Activated T-cell treated with anti-CD3 and anti-CD28 coated beads, Interleukin-2, amount 50 U/mL, for 24 hours (primary cell): ENCODE measurements around the gene TBX15.

Experiments used
- DNase-seq: peaks from one replicate; pipeline ENCODE4 v3.0.0-alpha.2; 2020
- H3K27ac Mint-ChIP-seq: 2 replicates; pipeline ENCODE4 v1.8.0; 2020; ENCODE audit warnings: mild to moderate bottlenecking, mixed read lengths
- H3K27me3 Mint-ChIP-seq: 2 replicates; pipeline ENCODE4 v1.8.0; 2020; ENCODE audit warnings: mixed read lengths
- H3K36me3 Mint-ChIP-seq: 2 replicates; pipeline ENCODE4 v1.8.0; 2020; ENCODE audit warnings: low read depth, mixed read lengths
- H3K4me1 Mint-ChIP-seq: 2 replicates; pipeline ENCODE4 v1.8.0; 2020; ENCODE audit warnings: low read depth, mixed read lengths
- H3K4me3 Mint-ChIP-seq: 2 replicates; pipeline ENCODE4 v1.8.0; 2020; ENCODE audit warnings: mild to moderate bottlenecking, moderate library complexity, mixed read lengths
- H3K9me3 Mint-ChIP-seq: 2 replicates; pipeline ENCODE4 v1.8.0; 2020; ENCODE audit warnings: mixed read lengths

The TBX15 gene

DNA sequence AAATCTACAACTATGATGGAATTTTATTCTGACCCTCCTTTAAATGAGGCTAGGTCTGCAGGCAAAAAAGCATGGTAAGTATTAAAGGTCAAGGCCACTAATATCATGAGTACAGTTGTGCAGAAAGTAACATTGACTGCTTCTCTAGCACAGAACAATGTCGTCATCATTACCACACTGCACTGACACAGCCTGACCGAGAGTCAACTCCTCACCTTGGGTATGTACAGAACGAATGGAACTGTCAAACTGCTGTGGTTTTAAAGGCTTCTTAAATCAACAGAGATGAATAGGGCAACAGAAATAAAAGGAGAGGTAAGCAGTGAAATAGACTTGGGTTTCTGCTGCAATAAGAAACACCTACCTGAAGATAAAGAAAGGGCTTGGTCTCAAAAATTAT is 88.8 kb downstream of the TBX15 start:
- no peak overlapping the region for H3K4me3 Mint-ChIP-seq
- H3K27ac Mint-ChIP-seq, result no peak overlapping the region
- H3K27me3 Mint-ChIP-seq, result no peaks in the 10 kb centered on the region
- H3K4me1 Mint-ChIP-seq, result no peaks in the 10 kb centered on the region
- peaks cover 5% of the 10 kb centered on the region for H3K9me3 Mint-ChIP-seq
- DNase-seq, result no peak
- H3K36me3 Mint-ChIP-seq, result no peaks in the 10 kb centered on the region

DNA sequence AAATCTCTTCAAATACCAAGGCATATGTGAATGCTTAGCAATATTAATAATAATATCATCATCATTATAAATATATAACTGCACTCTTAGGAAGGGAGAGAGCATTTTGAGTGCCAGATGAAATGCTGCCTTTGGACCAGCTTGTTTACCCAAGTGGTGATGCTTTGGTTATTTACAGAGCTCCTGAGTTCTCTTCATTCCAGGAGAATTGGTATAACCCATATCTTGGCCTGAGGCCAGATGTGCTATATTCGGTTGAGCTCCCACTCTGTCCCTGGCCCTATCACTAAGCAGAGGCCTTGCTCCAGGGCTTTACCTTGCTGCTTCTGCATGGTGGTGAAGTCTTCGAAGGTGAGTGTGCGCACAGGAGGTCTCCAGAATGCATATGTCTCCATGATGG is 89.4 kb downstream of the TBX15 start:
- H3K4me3 Mint-ChIP-seq, result no peak overlapping the region
- H3K9me3 Mint-ChIP-seq, result peaks cover 6% of the 10 kb centered on the region
- no peaks in the 10 kb centered on the region for H3K27me3 Mint-ChIP-seq
- H3K4me1 Mint-ChIP-seq, result no peaks in the 10 kb centered on the region
- no peak for DNase-seq
- no peak overlapping the region for H3K27ac Mint-ChIP-seq
- H3K36me3 Mint-ChIP-seq, result no peaks in the 10 kb centered on the region

DNA sequence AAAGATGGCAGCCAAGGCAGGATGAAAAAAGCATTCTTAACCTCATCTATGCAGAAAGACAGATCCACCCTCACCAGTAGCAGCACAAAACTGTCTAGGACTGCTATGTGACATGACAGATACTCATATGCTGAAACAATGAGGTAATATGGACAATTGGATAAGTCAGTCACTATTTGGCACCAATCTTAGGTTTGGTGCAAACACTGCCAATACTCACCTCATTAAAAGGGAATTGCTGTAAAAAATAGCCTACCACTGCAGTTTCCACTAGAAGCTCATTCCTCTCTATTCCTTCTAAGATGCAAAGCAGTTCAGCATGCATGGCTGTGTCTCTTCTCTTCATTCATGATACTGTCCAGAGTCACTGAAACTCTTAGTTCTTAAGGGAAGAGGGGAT is 91.7 kb downstream of the TBX15 start:
- H3K27me3 Mint-ChIP-seq, result no peaks in the 10 kb centered on the region
- H3K27ac Mint-ChIP-seq, result no peak overlapping the region
- no peak for DNase-seq
- no peak overlapping the region for H3K4me3 Mint-ChIP-seq
- peaks cover 6% of the 10 kb centered on the region for H3K9me3 Mint-ChIP-seq
- H3K36me3 Mint-ChIP-seq, result no peaks in the 10 kb centered on the region
- no peaks in the 10 kb centered on the region for H3K4me1 Mint-ChIP-seq

DNA sequence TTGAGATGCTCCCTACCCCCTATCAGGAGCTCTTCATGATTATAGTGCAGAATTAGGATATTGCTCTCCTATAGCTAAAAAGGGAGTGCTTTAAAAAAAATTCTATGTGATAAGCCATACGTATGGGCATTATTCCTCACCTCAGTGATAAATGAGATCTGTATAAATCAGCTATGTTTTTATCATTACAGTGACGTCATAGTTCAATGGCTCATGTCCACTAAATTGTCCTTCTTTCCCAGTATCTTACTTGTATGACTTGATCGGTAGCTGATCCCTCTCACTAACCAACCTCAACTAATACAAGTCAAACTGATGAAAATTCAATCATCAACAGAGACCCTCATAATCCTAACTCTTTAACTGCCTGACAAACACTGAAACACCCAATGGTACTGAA is 93.3 kb downstream of the TBX15 start:
- DNase-seq, result no peak
- Mint-ChIP-seq H3K4me3 (no peak overlapping the region), H3K4me1 (no peaks in the 10 kb centered on the region), H3K9me3 (peaks cover 6% of the 10 kb centered on the region), H3K27ac (no peak overlapping the region), H3K27me3 (no peaks in the 10 kb centered on the region), H3K36me3 (no peaks in the 10 kb centered on the region)

DNA sequence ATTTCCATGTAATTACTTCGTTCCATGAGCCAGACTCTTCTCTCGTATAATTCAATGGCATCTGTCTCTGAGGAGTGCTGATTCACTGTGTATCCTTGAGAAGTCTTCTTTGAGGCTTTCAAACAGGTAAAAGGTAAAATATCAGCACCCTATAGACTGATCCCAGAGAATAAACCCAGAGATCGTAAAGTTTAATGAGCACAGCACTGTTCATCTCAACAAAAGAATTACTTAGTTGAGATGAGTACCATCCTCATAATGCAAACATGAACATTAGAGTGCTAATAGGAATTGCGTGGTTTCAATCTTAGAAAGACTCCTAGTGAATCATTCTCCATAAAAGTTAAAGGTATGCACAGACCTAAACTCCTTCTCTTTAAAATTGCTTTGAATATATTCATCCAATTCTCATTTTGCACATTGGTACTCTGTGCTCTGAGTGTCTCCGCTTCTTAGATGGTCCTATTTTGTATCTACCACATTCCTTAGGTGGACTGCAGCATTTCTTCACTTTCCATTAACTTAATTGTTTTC is 97.2 kb downstream of the TBX15 start:
- H3K36me3 Mint-ChIP-seq, result no peaks in the 10 kb centered on the region
- no peaks in the 10 kb centered on the region for H3K27me3 Mint-ChIP-seq
- DNase-seq, result no peak
- no peak overlapping the region for H3K27ac Mint-ChIP-seq
- no peak overlapping the region for H3K4me3 Mint-ChIP-seq
- peaks cover 6% of the 10 kb centered on the region for H3K9me3 Mint-ChIP-seq
- H3K4me1 Mint-ChIP-seq, result no peaks in the 10 kb centered on the region

DNA sequence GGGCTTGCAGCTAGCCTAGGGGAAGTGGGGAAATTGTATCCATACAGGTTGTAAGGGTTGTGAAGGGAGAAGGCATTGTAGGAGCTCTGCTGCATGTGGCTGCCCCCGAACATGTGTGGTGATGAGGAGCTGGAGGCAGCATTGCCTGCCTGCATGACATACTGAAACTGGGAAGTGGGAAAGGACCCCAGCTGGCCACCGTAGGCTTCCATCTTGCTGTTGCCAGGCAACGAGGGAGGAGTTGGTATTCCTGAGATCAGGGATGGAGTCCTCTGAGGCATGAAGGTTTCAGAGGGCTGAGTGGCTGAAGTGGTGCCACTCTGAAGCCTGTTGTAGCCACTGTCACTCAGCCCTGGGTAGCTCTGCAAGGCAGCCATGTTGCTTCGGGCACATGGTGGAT is 103.2 kb downstream of the TBX15 start:
- no peaks in the 10 kb centered on the region for H3K27me3 Mint-ChIP-seq
- H3K9me3 Mint-ChIP-seq, result peaks cover 2% of the 10 kb centered on the region
- H3K4me1 Mint-ChIP-seq, result no peaks in the 10 kb centered on the region
- no peak for DNase-seq
- no peak overlapping the region for H3K27ac Mint-ChIP-seq
- no peaks in the 10 kb centered on the region for H3K36me3 Mint-ChIP-seq
- H3K4me3 Mint-ChIP-seq, result no peak overlapping the region

DNA sequence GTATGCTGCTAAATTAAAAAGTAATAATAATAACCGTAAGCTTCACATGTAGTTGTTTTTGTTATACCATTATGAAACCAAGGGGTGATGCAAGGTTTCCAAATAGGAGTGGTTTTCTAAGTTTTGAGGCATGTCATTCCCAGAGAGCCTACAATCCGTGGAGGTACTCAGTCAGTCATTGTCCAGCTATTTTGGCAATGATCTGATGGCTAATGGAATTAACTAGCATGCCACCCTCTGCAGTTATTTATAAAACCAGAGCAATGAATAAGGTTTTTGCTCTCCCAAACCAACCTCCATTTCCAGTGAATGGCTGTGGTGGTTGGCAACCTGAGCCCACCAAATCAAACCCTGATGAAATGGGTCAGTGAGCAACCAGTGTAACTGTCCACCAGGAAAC is 106.4 kb downstream of the TBX15 start:
- H3K4me1 Mint-ChIP-seq, result no peaks in the 10 kb centered on the region
- no peaks in the 10 kb centered on the region for H3K36me3 Mint-ChIP-seq

DNA sequence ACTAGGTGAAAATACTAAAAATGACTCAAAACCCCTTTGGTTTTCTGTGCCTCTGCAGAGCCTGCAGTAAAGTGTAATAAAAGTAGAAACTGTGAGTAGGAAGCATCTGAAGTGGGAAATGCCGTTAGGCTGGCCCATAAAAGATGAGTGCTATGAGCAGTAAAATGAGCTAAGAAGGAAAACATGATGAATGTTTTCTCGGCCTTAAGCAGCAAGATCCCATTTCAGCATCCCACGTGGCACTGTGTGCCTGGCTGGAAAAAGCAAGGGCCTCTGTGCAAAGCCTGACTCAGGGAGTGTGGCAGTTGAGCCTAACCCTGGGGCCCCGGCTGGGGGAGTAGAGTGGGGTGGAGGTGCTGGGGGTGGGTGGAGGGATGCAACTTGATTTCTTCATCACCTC is 109.5 kb downstream of the TBX15 start:
- Mint-ChIP-seq H3K36me3 (no peaks in the 10 kb centered on the region), H3K27me3 (no peaks in the 10 kb centered on the region), H3K4me1 (no peaks in the 10 kb centered on the region), H3K27ac (no peak overlapping the region), H3K9me3 (no peaks in the 10 kb centered on the region), H3K4me3 (no peak overlapping the region)
- DNase-seq, result no peak

More for the DNA sequence above, 106.4 kb downstream of the TBX15 start:
- Mint-ChIP-seq H3K27me3 (no peaks in the 10 kb centered on the region), H3K27ac (no peak overlapping the region), H3K4me3 (no peak overlapping the region), H3K9me3 (no peaks in the 10 kb centered on the region)
- no peak for DNase-seq

DNA sequence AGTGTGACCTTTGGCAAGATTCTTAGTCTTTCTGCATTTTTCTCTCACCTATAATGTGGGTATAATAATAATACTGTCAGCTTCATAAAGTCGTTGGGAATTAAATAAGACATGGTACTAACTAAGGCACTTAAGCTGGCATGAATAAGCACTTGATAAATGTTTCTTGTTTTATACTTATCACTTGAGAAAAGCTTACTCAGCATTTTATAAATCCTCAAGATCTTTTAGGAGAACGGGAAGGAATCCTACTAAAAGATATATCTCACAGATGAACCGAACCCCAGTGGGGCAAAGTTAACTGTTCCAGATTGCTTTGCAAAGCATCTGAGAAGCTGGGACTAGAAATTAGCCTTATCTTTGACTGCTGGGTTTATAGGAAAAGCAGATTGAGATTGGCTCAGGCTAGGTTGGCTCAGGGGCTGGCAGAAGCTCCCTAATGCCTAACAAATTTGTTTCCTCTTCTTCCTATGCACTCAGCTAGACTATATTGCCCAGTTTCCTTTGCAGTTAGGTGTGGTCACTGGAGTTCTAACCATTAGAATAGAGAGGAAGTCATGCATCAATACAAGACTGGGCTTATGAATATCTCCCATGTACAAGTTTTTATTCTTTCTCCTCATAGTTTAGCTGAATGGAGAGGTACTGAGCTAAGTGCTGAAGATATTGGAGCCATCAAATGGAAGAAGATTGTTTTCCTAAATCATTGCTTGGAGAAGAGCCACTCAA is 110.3 kb downstream of the TBX15 start:
- no peaks in the 10 kb centered on the region for H3K27me3 Mint-ChIP-seq
- no peak overlapping the region for H3K4me3 Mint-ChIP-seq
- H3K36me3 Mint-ChIP-seq, result no peaks in the 10 kb centered on the region
- no peak overlapping the region for H3K27ac Mint-ChIP-seq
- no peaks in the 10 kb centered on the region for H3K9me3 Mint-ChIP-seq
- no peak for DNase-seq
- no peaks in the 10 kb centered on the region for H3K4me1 Mint-ChIP-seq

DNA sequence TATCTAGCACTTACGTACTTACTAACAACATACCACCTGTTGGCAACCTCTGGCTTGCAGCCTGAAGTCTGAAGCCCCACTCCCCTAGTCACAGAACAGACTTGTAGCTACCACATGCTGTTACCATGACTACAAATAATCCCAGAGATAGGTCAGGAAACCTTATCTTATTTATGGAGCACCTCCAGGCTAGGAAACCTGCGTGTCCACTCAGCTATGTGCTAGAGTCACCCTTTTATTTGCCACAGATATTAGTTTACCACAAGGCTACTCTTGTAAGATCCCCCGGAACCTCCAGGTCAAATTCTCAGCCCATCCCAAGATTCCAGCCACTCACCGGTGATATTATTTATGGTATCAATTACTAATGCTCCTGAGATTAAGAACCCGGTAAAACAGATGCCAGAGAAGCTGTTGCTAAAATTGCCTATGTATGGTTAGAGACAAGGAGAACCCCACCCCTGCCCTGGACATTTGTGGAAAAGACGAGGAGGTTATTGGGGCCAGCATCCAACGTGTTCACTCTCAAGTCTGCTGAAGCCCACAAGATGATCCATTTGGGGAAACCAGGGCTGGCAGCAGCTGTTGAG is 116.5 kb downstream of the TBX15 start:
- DNase-seq, result no peak
- Mint-ChIP-seq H3K36me3 (no peaks in the 10 kb centered on the region), H3K4me3 (no peak overlapping the region), H3K9me3 (peaks cover 3% of the 10 kb centered on the region), H3K27me3 (no peaks in the 10 kb centered on the region), H3K27ac (no peak overlapping the region), H3K4me1 (no peaks in the 10 kb centered on the region)

DNA sequence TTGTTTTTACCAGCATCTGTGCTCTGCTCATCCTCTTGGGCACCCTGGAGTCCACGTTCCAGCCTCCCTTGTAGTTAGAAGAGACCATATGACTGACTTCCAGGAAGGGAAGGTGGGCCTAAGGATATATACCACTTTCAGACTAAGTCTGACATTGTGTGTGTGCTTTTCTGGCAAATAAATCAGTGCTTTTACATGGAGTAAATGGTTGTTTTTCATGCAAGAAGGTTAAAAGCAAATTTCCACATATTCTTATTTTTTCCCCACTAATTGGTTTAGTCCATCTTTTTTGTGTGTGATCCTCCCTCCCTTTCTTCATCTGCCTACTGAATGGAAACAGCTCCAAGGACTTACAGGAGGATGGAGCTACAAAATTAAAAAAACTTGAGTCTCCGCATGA is 119.8 kb downstream of the TBX15 start:
- H3K4me1 Mint-ChIP-seq, result no peaks in the 10 kb centered on the region
- H3K9me3 Mint-ChIP-seq, result peaks cover 6% of the 10 kb centered on the region
- no peaks in the 10 kb centered on the region for H3K36me3 Mint-ChIP-seq
- DNase-seq, result no peak
- no peak overlapping the region for H3K4me3 Mint-ChIP-seq
- H3K27me3 Mint-ChIP-seq, result no peaks in the 10 kb centered on the region
- no peak overlapping the region for H3K27ac Mint-ChIP-seq

DNA sequence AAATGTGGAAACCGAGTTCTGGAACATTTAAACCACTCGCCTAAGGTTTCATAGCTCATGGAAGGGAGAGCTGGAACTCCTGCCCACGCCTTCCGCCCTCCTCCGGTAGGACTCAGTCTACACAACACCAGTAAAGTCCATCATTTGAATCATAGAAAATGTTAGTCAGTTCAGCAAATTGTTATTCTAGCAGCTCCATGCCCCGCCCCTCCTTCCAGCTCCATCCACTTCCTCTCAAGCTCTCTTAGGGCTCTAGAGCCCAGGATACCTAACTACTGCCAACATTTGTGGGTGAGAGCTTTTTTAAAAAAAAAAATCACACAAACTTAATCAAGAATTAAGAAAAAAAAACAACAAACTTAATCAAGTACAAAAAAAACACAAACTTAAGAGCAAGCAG is 121.8 kb downstream of the TBX15 start:
- H3K4me1 Mint-ChIP-seq, result no peaks in the 10 kb centered on the region
- H3K27ac Mint-ChIP-seq, result no peak overlapping the region
- H3K4me3 Mint-ChIP-seq, result no peak overlapping the region
- no peak for DNase-seq
- H3K9me3 Mint-ChIP-seq, result peaks cover 6% of the 10 kb centered on the region
- no peaks in the 10 kb centered on the region for H3K27me3 Mint-ChIP-seq
- no peaks in the 10 kb centered on the region for H3K36me3 Mint-ChIP-seq

DNA sequence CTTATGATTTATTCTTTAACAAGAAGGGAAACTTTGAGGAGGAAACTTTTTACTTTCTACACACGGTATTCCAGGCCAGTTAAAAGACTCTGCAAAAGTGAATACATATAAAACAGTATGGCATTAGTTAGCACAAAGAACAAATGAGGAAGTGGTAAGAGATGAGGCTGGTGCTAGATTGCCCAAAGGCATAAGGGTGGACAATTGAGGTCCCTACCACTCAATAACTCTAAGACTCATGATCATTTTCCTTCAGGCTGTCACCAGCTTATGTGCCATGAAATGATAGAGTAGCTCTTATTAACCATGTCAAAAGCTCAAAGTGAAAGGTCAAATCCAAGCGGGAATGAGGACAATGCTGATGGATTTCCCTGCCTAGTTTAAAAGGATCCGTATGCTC is 124.5 kb downstream of the TBX15 start:
- Mint-ChIP-seq H3K27ac (no peak overlapping the region), H3K27me3 (no peaks in the 10 kb centered on the region), H3K9me3 (peaks cover 7% of the 10 kb centered on the region), H3K4me3 (no peak overlapping the region), H3K36me3 (no peaks in the 10 kb centered on the region), H3K4me1 (no peaks in the 10 kb centered on the region)
- DNase-seq, result no peak

DNA sequence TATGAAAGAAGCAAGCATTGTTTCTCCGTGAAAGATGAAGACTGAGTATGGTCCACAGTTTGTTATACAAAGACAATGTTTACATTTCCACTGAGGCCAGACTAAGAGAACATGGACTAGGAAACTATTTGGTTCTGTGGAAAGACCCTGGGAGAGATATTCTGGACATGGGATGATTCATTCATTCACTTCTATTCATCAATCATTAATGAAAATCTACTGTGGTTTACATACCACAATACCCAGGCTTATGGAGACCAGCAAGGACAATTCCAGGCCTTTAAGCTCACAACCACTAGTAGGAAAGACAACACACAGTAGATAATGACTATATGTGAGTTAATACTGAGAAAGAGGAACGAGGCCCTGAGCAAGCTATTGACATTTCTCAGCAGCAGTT is 125.4 kb downstream of the TBX15 start:
- Mint-ChIP-seq H3K27ac (no peak overlapping the region), H3K4me1 (no peaks in the 10 kb centered on the region), H3K36me3 (no peaks in the 10 kb centered on the region), H3K9me3 (peaks cover 8% of the 10 kb centered on the region), H3K27me3 (no peaks in the 10 kb centered on the region), H3K4me3 (no peak overlapping the region)
- DNase-seq, result no peak

DNA sequence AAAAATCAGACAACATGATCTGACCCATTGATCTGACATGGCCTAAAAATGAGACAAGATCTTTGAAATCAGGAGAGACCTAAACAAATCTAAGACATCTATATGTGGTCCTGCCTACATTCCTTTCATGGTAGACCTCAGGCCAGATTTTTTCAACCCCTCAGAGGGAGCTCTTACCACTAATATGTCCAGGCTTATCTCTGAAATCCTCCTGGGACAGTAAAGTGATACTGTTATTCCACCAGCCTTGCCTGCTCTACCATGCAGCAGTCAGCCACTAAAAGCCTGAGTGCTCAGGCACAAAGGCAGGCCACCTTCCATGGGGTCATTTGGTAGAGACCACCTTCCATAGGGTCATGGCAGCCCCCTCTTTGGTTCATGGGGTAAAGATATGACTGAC is 126.9 kb downstream of the TBX15 start:
- Mint-ChIP-seq H3K27me3 (no peaks in the 10 kb centered on the region), H3K4me1 (no peaks in the 10 kb centered on the region), H3K27ac (no peak overlapping the region), H3K9me3 (peaks cover 8% of the 10 kb centered on the region), H3K4me3 (no peak overlapping the region), H3K36me3 (no peaks in the 10 kb centered on the region)
- no peak for DNase-seq
